Measurements from ENCODE around the gene RAD17.
"Not testable (repeated sequence)": the region's sequence is repeated elsewhere in the genome, so short reads cannot be mapped to it uniquely, and the experiment has no call there.

RAD17 gene

DNA sequence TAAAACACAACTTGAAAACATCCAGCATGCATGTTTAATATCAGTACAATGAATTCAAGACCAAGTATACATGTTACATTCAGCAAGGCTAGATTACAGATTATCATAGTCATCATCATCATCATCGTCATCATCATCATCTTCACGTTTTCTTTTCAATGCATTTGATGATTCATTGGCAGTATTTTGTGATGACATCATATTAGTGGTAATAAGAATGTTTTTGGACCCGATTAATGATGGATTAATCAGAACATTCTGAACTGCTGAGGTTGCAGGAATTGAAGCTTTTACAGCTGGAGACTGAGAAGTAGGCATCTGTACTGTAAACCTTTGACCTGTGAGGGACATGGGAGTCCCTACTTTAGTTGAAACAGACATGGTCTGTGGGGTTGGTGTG, 4.8 kb upstream of the RAD17 start:
- FAIRE-seq, result peak; percentile 29

DNA sequence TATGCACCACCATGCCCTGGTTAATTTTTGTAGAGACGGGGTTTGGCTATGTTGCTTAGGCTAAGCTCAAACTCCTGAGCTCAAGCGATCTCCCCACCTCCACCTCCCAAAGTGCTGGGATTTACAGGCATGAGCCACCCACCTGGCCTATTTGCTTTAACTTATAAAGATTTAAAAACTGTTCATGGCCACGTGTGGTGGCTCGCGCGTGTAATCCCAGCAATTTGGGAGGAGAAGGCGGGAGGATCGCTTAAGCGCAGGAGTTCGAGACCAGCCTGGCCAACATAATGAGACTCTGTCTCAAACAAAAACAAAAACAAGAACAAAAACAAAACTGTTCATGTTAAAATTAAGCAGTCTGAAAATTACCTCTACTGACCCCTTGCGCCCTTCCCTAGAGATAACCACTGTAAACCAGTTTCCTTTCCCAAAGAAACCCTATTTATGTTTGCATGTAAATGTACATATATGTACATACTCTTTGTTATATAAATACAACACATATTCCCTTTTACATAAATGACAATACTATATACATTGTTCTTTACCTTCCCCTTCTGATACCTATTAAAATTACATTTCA, 1.8 kb upstream of the RAD17 start:
- DNase-seq (ENCODE audit: insufficient read length, low spot score) (no peak), FAIRE-seq (no peak)
- TF ChIP-seq, protein P1, sequence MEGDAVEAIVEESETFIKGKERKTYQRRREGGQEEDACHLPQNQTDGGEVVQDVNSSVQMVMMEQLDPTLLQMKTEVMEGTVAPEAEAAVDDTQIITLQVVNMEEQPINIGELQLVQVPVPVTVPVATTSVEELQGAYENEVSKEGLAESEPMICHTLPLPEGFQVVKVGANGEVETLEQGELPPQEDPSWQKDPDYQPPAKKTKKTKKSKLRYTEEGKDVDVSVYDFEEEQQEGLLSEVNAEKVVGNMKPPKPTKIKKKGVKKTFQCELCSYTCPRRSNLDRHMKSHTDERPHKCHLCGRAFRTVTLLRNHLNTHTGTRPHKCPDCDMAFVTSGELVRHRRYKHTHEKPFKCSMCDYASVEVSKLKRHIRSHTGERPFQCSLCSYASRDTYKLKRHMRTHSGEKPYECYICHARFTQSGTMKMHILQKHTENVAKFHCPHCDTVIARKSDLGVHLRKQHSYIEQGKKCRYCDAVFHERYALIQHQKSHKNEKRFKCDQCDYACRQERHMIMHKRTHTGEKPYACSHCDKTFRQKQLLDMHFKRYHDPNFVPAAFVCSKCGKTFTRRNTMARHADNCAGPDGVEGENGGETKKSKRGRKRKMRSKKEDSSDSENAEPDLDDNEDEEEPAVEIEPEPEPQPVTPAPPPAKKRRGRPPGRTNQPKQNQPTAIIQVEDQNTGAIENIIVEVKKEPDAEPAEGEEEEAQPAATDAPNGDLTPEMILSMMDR (IDR thresholded peaks at IDR 0.05; ENCODE audit: insufficient read depth, missing control alignments), result no peak

More for the DNA sequence above, 4.8 kb upstream of the RAD17 start:
- TF ChIP-seq, protein P1 (IDR thresholded peaks at IDR 0.05; ENCODE audit: insufficient read depth, missing control alignments), result no peak
- DNase-seq (ENCODE audit: insufficient read length, low spot score), result no peak

DNA sequence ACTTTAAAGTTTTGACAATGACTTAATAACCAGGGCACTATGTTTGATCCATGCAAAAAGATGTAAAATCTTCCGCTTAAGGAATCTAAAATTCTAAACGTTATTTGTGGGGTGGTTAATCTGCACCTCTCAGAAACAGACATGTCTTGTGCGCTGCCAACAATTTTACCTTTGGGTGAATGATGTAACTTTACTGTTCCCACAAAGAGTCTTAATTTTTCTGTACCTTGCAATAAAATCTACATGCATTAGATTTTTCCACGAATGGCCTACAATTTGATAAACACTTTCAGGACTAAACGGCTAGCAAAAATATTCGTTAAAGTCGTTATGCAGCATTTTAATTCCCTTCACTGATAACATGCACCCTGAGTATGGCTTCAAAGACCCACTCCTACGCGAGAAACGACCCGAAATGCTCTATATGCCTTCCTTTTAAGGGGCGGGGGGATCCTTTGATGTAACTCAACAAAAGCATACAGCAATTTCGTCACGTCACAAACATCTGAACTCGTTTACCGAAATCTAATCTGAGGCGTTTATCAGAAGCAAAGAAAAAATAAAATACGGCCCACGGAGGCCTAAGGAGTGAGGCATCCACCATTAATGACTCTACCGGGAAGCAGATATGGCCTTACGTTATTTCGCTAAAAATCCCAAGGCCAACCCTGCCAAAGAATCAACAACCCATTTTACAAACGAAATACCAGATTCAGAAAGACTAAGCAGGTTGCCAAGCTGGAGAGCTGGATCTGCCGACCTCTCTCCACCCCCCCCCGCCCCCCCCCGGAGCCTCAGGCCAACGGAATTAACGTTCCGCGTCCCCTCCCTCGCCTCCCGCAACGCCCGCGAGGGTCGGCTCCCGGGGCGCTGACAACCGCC, 919 bp upstream of the RAD17 start:
- no peak for DNase-seq (ENCODE audit: insufficient read length, low spot score)
- TF ChIP-seq, protein P1 (IDR thresholded peaks at IDR 0.05; ENCODE audit: insufficient read depth, missing control alignments), result no peak
- FAIRE-seq, result no peak

DNA sequence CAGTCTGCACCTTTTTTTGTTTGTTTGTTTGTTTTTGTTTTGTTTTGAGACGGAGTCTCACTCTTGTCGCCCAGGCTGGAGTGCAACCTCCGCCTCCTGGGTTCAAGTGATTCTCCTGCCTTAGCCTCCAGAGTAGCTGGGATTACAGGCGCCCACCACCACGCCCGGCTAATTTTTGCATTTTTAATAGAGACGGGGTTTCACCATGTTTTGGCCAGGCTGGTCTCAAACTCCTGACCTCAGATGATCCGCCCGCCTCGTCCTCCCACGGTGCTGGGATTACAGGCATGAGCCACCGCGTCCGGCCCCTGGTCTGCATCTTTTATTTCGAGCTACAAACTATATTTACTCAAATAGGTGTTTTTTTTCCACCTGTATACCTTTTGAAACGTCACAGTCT, 717 bp downstream of the RAD17 start:
- DNase-seq (ENCODE audit: insufficient read length, low spot score); FAIRE-seq: not testable (repeated sequence)

DNA sequence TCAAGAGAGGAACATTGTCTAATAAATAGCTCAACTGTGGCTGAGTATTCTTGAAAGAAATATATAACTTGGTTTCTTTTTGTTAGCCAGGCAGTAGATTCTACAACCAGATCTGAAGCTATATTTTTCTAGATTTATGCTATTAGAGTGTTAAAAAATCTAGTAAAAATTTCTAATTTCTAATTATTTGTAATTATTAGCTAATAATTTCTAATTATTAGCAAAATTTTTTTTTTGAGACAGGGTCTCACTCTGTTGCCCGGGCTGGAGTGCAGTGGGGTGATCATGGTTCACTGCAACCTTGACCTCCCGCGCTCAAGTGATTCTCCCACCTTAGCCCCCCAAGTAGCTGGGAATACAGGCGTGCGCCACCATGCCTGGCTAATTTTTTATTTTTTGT, 2.8 kb downstream of the RAD17 start:
- FAIRE-seq (no peak), DNase-seq (ENCODE audit: insufficient read length, low spot score) (no peak)
- TF ChIP-seq, protein P1 (IDR thresholded peaks at IDR 0.05; ENCODE audit: insufficient read depth, missing control alignments), result no peak

DNA sequence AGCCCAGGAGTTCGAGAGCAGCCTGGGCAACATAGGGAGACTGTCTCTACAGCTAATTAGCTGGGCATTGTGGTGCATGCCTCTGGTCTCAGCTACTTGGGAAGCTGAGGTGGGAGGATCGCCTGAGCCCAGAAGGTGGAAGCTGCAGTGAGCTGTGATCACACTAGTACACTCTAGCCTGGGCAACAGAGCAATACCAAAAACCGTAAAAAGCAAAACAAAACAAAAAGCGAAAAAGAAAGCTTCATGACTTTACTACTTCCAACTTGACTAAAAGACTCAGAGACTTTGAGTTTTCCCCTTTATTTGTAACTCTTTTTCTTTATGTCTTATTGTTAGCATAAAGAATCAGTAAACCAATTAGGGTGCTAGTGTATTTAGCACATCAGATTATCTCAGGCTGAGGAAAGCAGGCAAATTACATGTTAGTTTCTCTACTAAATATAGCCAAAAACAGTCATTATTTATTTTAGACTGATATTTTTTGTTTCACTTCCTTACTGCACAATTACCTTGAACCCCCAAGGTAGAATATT, 5.4 kb downstream of the RAD17 start:
- DNase-seq (ENCODE audit: insufficient read length, low spot score) (no peak), FAIRE-seq (no peak)
- TF ChIP-seq, protein P1 (IDR thresholded peaks at IDR 0.05; ENCODE audit: insufficient read depth, missing control alignments), result no peak

DNA sequence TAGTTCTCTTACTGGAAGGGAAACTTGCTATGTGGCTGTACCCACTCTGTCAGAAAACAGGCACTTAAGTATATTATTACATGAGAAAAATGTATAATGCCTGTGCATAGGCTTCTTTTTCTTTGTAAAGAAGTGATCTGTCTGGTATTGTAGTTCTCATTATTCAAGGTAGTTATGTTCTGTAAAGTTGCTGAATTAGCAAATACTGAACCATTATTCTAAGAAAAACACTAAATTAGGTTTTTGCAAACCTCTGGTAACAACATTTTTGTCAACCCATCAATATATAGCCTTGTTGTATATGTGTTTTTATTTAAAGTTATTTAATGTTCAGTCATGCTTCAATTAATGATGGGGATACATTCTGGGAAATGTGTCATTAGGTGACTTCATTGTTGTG, 8.8 kb downstream of the RAD17 start:
- FAIRE-seq, result no peak
- DNase-seq (ENCODE audit: insufficient read length, low spot score), result no peak

More for the DNA sequence above, 8.8 kb downstream of the RAD17 start:
- TF ChIP-seq, protein P1 (IDR thresholded peaks at IDR 0.05; ENCODE audit: insufficient read depth, missing control alignments), result no peak
